ENCODE measurements around the gene C1QTNF5.

C1QTNF5 gene

GRCh38 chr11:119366690-119367620, 26.3 kb upstream of the C1QTNF5 start:
- Histone ChIP-seq H3K36me3 (replicated peaks in 1 of 2; ENCODE audit: control insufficient read depth in 2 of 2, insufficient read depth in 2 of 2, low read length in 2 of 2) (no peaks in the 10 kb centered on the region), H3K4me3 (ENCODE audit: low read length in 2 of 2) (no peak overlapping the region), H3K18ac (ENCODE audit: low read length) (no peak overlapping the region), H2BK12ac (ENCODE audit: low read length) (no peak overlapping the region), H3K79me1 (ENCODE audit: low read depth, low read length) (no peaks in the 10 kb centered on the region), H2BK15ac (ENCODE audit: low read length) (no peak overlapping the region), H3K27me3 (ENCODE audit: control insufficient read depth in 3 of 3, insufficient read depth in 3 of 3, low read depth in 1 of 3, low read length in 3 of 3) (peaks cover 2 to 92% (median 24%) of the 10 kb centered on the region in 3 experiments), H3K27ac (replicated peaks; ENCODE audit: low read length) (no peak overlapping the region), H3K9ac (ENCODE audit: low read depth, low read length, poor library complexity) (no peak overlapping the region), H3K9me3 (replicated peaks in 1 of 2; ENCODE audit: control insufficient read depth in 2 of 2, insufficient read depth in 1 of 2, low read depth in 1 of 2, low read length in 2 of 2) (peaks cover 3 to 4% of the 10 kb centered on the region in 2 donors), H3K4me1 (ENCODE audit: control insufficient read depth in 2 of 2, insufficient read depth in 1 of 2, low read depth in 1 of 2, low read length in 2 of 2) (peaks cover 5 to 22% of the 10 kb centered on the region in 2 donors), H3K14ac (ENCODE audit: low read length) (no peak overlapping the region), H2AK5ac (ENCODE audit: low read depth, low read length) (no peak overlapping the region), H2BK5ac (ENCODE audit: low read length) (no peak overlapping the region), H4K91ac (ENCODE audit: low read depth, low read length, poor library complexity) (no peak overlapping the region), H4K8ac (ENCODE audit: low read depth, low read length) (no peak overlapping the region), H3K4ac (ENCODE audit: low read length) (no peak overlapping the region), H2AFZ (ENCODE audit: low read length) (no peak overlapping the region), H3K4me2 (ENCODE audit: insufficient read depth, low read length, poor library complexity, severe bottlenecking) (no peak overlapping the region), H2BK120ac (ENCODE audit: low read depth, low read length) (no peak overlapping the region), H3K23ac (ENCODE audit: low read depth, low read length, poor library complexity) (no peak overlapping the region)
- no CpG with 5 or more reads among the region's 11 CpGs for WGBS, 2 donors (ENCODE audit: extremely low coverage in 2 of 2, insufficient read length in 2 of 2, insufficient replicate concordance in 1 of 2)
- DNase-seq (ENCODE audit: low spot score) = no peak

GRCh38 chr11:119365071-119365591, 24.4 kb upstream of the C1QTNF5 start:
- Histone ChIP-seq H2AK5ac (ENCODE audit: low read depth, low read length) (no peak overlapping the region), H2BK12ac (ENCODE audit: low read length) (no peak overlapping the region), H3K27me3 (ENCODE audit: control insufficient read depth in 3 of 3, insufficient read depth in 3 of 3, low read depth in 1 of 3, low read length in 3 of 3) (peaks cover 2 to 78% (median 24%) of the 10 kb centered on the region in 3 experiments), H3K14ac (ENCODE audit: low read length) (no peak overlapping the region), H2BK5ac (ENCODE audit: low read length) (no peak overlapping the region), H2AFZ (ENCODE audit: low read length) (no peak overlapping the region), H3K36me3 (replicated peaks in 1 of 2; ENCODE audit: control insufficient read depth in 2 of 2, insufficient read depth in 2 of 2, low read length in 2 of 2) (no peaks in the 10 kb centered on the region), H3K4me3 (ENCODE audit: low read length in 2 of 2) (peak overlapping the region in 1 of 2 donors; percentile 58), H2BK120ac (ENCODE audit: low read depth, low read length) (no peak overlapping the region), H2BK15ac (ENCODE audit: low read length) (no peak overlapping the region), H3K9me3 (replicated peaks in 1 of 2; ENCODE audit: control insufficient read depth in 2 of 2, insufficient read depth in 1 of 2, low read depth in 1 of 2, low read length in 2 of 2) (peaks cover 3 to 4% of the 10 kb centered on the region in 2 donors), H3K4me1 (ENCODE audit: control insufficient read depth in 2 of 2, insufficient read depth in 1 of 2, low read depth in 1 of 2, low read length in 2 of 2) (peaks cover 15 to 23% of the 10 kb centered on the region in 2 donors), H3K4ac (ENCODE audit: low read length) (no peak overlapping the region), H3K18ac (ENCODE audit: low read length) (peak overlapping the region; percentile 27), H4K91ac (ENCODE audit: low read depth, low read length, poor library complexity) (no peak overlapping the region), H3K27ac (replicated peaks; ENCODE audit: low read length) (no peak overlapping the region), H3K4me2 (ENCODE audit: insufficient read depth, low read length, poor library complexity, severe bottlenecking) (no peak overlapping the region), H3K23ac (ENCODE audit: low read depth, low read length, poor library complexity) (no peak overlapping the region), H3K9ac (ENCODE audit: low read depth, low read length, poor library complexity) (no peak overlapping the region), H4K8ac (ENCODE audit: low read depth, low read length) (no peak overlapping the region), H3K79me1 (ENCODE audit: low read depth, low read length) (no peaks in the 10 kb centered on the region)
- no peak for DNase-seq (ENCODE audit: low spot score)
- no CpG with 5 or more reads among the region's 6 CpGs for WGBS, 2 donors (ENCODE audit: extremely low coverage in 2 of 2, insufficient read length in 2 of 2, insufficient replicate concordance in 1 of 2)

DNA sequence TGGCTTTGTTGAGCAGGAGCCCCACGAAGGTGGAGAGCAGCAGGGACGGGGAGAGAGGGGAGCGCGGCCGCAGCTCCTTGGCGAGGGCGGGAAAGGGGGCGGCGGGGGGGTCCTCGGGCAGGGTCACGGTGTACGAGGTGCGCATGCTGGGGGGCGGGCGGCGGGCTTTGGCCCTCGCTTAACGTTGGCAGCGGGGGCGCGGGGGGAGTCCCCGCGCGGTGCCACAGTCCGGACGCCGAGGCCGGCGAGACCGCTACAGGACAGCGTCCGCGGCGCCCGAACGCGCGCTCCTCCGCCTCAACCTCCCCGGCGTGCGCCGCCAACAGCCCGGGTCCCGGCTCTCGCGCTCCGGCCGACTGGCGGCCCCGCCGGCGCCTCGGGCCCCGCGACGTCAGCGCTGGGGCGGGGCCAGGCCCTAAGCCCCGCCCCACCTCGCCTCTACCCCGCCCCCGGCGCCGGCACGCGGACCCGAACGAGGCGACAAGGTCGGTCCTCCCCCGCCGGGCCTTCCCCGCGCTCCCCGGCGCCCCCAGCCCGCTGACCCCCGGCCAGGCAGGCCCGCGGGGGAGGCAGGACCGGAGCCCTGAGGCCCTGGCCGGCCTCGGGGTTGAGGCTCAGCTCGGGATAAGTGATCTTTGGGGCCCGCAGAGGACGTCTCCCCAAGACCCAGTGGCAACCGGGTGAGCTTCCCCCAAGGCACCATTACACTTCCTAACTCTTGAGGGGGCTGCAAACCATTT, 23.3 kb upstream of the C1QTNF5 start:
- H2BK120ac ChIP-seq (ENCODE audit: low read depth, low read length) = no peak overlapping the region
- no peak overlapping the region for H4K91ac ChIP-seq (ENCODE audit: low read depth, low read length, poor library complexity)
- H3K4me1 ChIP-seq (ENCODE audit: control insufficient read depth in 2 of 2, insufficient read depth in 1 of 2, low read depth in 1 of 2, low read length in 2 of 2) = peaks cover 15 to 23% of the 10 kb centered on the region in 2 donors
- no peak overlapping the region for H2BK12ac ChIP-seq (ENCODE audit: low read length)
- peaks cover 2 to 70% (median 24%) of the 10 kb centered on the region in 3 experiments for H3K27me3 ChIP-seq (ENCODE audit: control insufficient read depth in 3 of 3, insufficient read depth in 3 of 3, low read depth in 1 of 3, low read length in 3 of 3)
- no CpG with 5 or more reads among the region's 88 CpGs for WGBS, 2 donors (ENCODE audit: extremely low coverage in 2 of 2, insufficient read length in 2 of 2, insufficient replicate concordance in 1 of 2)
- peaks cover 3 to 4% of the 10 kb centered on the region in 2 donors for H3K9me3 ChIP-seq (replicated peaks in 1 of 2; ENCODE audit: control insufficient read depth in 2 of 2, insufficient read depth in 1 of 2, low read depth in 1 of 2, low read length in 2 of 2)
- no peak overlapping the region for H3K4ac ChIP-seq (ENCODE audit: low read length)
- peak overlapping the region; percentile 70 for H3K23ac ChIP-seq (ENCODE audit: low read depth, low read length, poor library complexity)
- H3K14ac ChIP-seq (ENCODE audit: low read length) = no peak overlapping the region
- DNase-seq (ENCODE audit: low spot score) = peak; percentile 63
- no peak overlapping the region for H2BK15ac ChIP-seq (ENCODE audit: low read length)
- no peak overlapping the region for H3K27ac ChIP-seq (replicated peaks; ENCODE audit: low read length)
- H3K4me2 ChIP-seq (ENCODE audit: insufficient read depth, low read length, poor library complexity, severe bottlenecking) = peak overlapping the region; percentile 79
- no peaks in the 10 kb centered on the region for H3K79me1 ChIP-seq (ENCODE audit: low read depth, low read length)
- H3K9ac ChIP-seq (ENCODE audit: low read depth, low read length, poor library complexity) = no peak overlapping the region
- H3K18ac ChIP-seq (ENCODE audit: low read length) = peak overlapping the region; percentile 89
- H2BK5ac ChIP-seq (ENCODE audit: low read length) = no peak overlapping the region
- peak overlapping the region; percentile 32 to 78 for H3K4me3 ChIP-seq (ENCODE audit: low read length in 2 of 2)
- H3K36me3 ChIP-seq (replicated peaks in 1 of 2; ENCODE audit: control insufficient read depth in 2 of 2, insufficient read depth in 2 of 2, low read length in 2 of 2) = no peaks in the 10 kb centered on the region
- H4K8ac ChIP-seq (ENCODE audit: low read depth, low read length) = no peak overlapping the region
- peak overlapping the region; percentile 84 for H2AFZ ChIP-seq (ENCODE audit: low read length)
- H2AK5ac ChIP-seq (ENCODE audit: low read depth, low read length) = peak overlapping the region; percentile 91
